ENCODE data around the gene MIOX.
A peak's percentile ranks its signal among the peaks of the same experiment; 100 is the strongest.

The MIOX gene

GRCh38 chr22:50486561-50487289, at the start of gene MIOX:
Gene MIOX, plus strand, starts transcription at chr22:50486859. Its CDS starts 39 bp downstream, at chr22:50486898.
- DNase-seq = no peak

GRCh38 chr22:50437511-50438304, 49.0 kb upstream of the MIOX start:
- no peak for DNase-seq

GRCh38 chr22:50438305-50439275, 48.1 kb upstream of the MIOX start:
- no peak for DNase-seq

- no peak for DNase-seq
Observed at GRCh38 chr22:50439314-50439870, 47.3 kb upstream of the MIOX start.

GRCh38 chr22:50439871-50440331, 46.8 kb upstream of the MIOX start:
- no peak for DNase-seq

GRCh38 chr22:50440544-50441249, 46.0 kb upstream of the MIOX start:
- DNase-seq = no peak

- DNase-seq = no peak
Observed at GRCh38 chr22:50441428-50441993, 45.1 kb upstream of the MIOX start.

GRCh38 chr22:50443197-50443596, 43.5 kb upstream of the MIOX start:
- DNase-seq = no peak

- no peak for DNase-seq
Observed at GRCh38 chr22:50443801-50444625, 42.6 kb upstream of the MIOX start.

GRCh38 chr22:50444663-50445062, 42.0 kb upstream of the MIOX start:
- no peak for DNase-seq

- DNase-seq = peak; percentile 36
Observed at GRCh38 chr22:50445071-50445879, 41.4 kb upstream of the MIOX start.

GRCh38 chr22:50445880-50446707, 40.6 kb upstream of the MIOX start:
- no peak for DNase-seq

GRCh38 chr22:50446708-50447575, 39.7 kb upstream of the MIOX start:
- no peak for DNase-seq

GRCh38 chr22:50447576-50448551, 38.8 kb upstream of the MIOX start:
- no peak for DNase-seq

- no peak for DNase-seq
Observed at GRCh38 chr22:50452649-50453048, 34.0 kb upstream of the MIOX start.

GRCh38 chr22:50454556-50455075, 32.0 kb upstream of the MIOX start:
- DNase-seq = no peak
